GM19395 (cell line): ENCODE results near the gene CELF5.

Experiments used
- ATAC-seq: cut with Tn5 transposase; IDR thresholded peaks from one replicate; pipeline ENCODE4 v1.9.1; 2021; ENCODE audit warnings: mild to moderate bottlenecking, moderate library complexity; ENCODE audit not compliant: unreplicated experiment

The CELF5 gene

GRCh38 chr19:3269916-3270671 lies 45.6 kb downstream of the CELF5 start:
- no peak for ATAC-seq

GRCh38 chr19:3270902-3271301 lies 46.4 kb downstream of the CELF5 start:
- no peak for ATAC-seq

GRCh38 chr19:3272401-3272931 lies 48.0 kb downstream of the CELF5 start:
- ATAC-seq = no peak

- ATAC-seq = no peak
Observed at GRCh38 chr19:3272952-3273351, 48.5 kb downstream of the CELF5 start.

- ATAC-seq = no peak
Observed at GRCh38 chr19:3274245-3274941, 49.9 kb downstream of the CELF5 start.

- no peak for ATAC-seq
Observed at GRCh38 chr19:3274942-3275582, 50.6 kb downstream of the CELF5 start.

GRCh38 chr19:3275583-3276340 lies 51.3 kb downstream of the CELF5 start:
- no peak for ATAC-seq

GRCh38 chr19:3276341-3276799 lies 51.9 kb downstream of the CELF5 start:
- ATAC-seq = no peak

GRCh38 chr19:3277649-3278048 lies 53.2 kb downstream of the CELF5 start:
- ATAC-seq = no peak

- no peak for ATAC-seq
Observed at GRCh38 chr19:3278294-3278693, 53.8 kb downstream of the CELF5 start.

- ATAC-seq = no peak
Observed at GRCh38 chr19:3278749-3279148, 54.3 kb downstream of the CELF5 start.

GRCh38 chr19:3279306-3279705 lies 54.8 kb downstream of the CELF5 start:
- ATAC-seq = no peak

GRCh38 chr19:3281026-3281425 lies 56.6 kb downstream of the CELF5 start:
- ATAC-seq = no peak

GRCh38 chr19:3282155-3282554 lies 57.7 kb downstream of the CELF5 start:
- no peak for ATAC-seq

- no peak for ATAC-seq
Observed at GRCh38 chr19:3282564-3282963, 58.1 kb downstream of the CELF5 start.

GRCh38 chr19:3283246-3283751 lies 58.8 kb downstream of the CELF5 start:
- no peak for ATAC-seq

GRCh38 chr19:3283886-3284657 lies 59.6 kb downstream of the CELF5 start:
- ATAC-seq = no peak

GRCh38 chr19:3284759-3285646 lies 60.5 kb downstream of the CELF5 start:
- ATAC-seq = no peak

GRCh38 chr19:3285647-3286176 lies 61.3 kb downstream of the CELF5 start:
- no peak for ATAC-seq
